Epidermal melanocyte (primary cell): ENCODE results near the gene SF1.

Source experiments
- DNase-seq: peaks from one replicate; pipeline ENCODE4 v3.0.0; 2011; ENCODE audit warnings: low spot score; ENCODE audit not compliant: insufficient read length

The SF1 gene

GRCh38 chr11:64760759-64761420, 17.5 kb downstream of the SF1 start:
- DNase-seq, result no peak

GRCh38 chr11:64759722-64760719, 18.3 kb downstream of the SF1 start, which contains the start of gene PYGM:
Gene PYGM (minus strand): TSS chr11:64759974. CDS start chr11:64759898, 76 bp downstream.
- DNase-seq, result no peak

GRCh38 chr11:64759131-64759721, 19.1 kb downstream of the SF1 start:
- DNase-seq, result no peak

- no peak for DNase-seq
Measured at GRCh38 chr11:64758330-64759079, 19.8 kb downstream of the SF1 start.

- DNase-seq, result no peak
Measured at GRCh38 chr11:64757549-64758329, 20.6 kb downstream of the SF1 start.

- DNase-seq, result no peak
Measured at GRCh38 chr11:64755681-64756361, 22.5 kb downstream of the SF1 start.

- DNase-seq, result no peak
Measured at GRCh38 chr11:64754919-64755662, 23.3 kb downstream of the SF1 start.

- DNase-seq, result no peak
Measured at GRCh38 chr11:64754124-64754918, 24.0 kb downstream of the SF1 start.

GRCh38 chr11:64753380-64754123, 24.8 kb downstream of the SF1 start:
- DNase-seq, result no peak

GRCh38 chr11:64753019-64753379, 25.3 kb downstream of the SF1 start:
- DNase-seq, result no peak

GRCh38 chr11:64752175-64752970, 26.0 kb downstream of the SF1 start:
- no peak for DNase-seq

- DNase-seq, result no peak
Measured at GRCh38 chr11:64751580-64751979, 26.8 kb downstream of the SF1 start.

GRCh38 chr11:64751136-64751535, 27.2 kb downstream of the SF1 start:
- DNase-seq, result no peak

GRCh38 chr11:64750361-64751054, 27.8 kb downstream of the SF1 start:
- DNase-seq, result no peak

GRCh38 chr11:64747961-64748665, 30.2 kb downstream of the SF1 start:
- no peak for DNase-seq

GRCh38 chr11:64746486-64746885, 31.9 kb downstream of the SF1 start:
- DNase-seq, result no peak
